Fibroblast of lung (primary cell): ENCODE measurements around the gene CLDN25.
A peak's percentile ranks its signal among the peaks of the same experiment; 100 is the strongest.

ENCODE experiments used
- CTCF ChIP-seq, 2 donors: IDR thresholded peaks in 1 of 2; conservative IDR thresholded peaks in 1 of 2; 1 replicate in 1 of 2; 2 replicates in 1 of 2; pipeline ENCODE4 v1.5.1; 2011 to 2012; ENCODE audit warnings: low read length in 2 of 2, control low read depth in 1 of 2, inconsistent platforms in 1 of 2, low read depth in 1 of 2, mild to moderate bottlenecking in 1 of 2
- EZH2 ChIP-seq: IDR thresholded peaks from 2 replicates; pipeline ENCODE4 v1.5.1; 2012; ENCODE audit warnings: low read length, control low read depth, mild to moderate bottlenecking; ENCODE audit errors: missing control alignments

GRCh38 chr11:113806406-113806805 is 26.8 kb downstream of the CLDN25 start:
- TF ChIP-seq CTCF (conservative IDR thresholded peaks at IDR 0.05 in 1 of 2, IDR thresholded peaks at IDR 0.05 in 1 of 2; ENCODE audit: low read depth in 1 of 2, low read length in 2 of 2) (peak; percentile 13 to 34), EZH2 (no peak)
